HepG2 (cell line): Measurements from ENCODE around the gene CFAP210. TPM values are rescaled to one million over a fixed set of nuclear protein-coding genes. Genes with fewer than 3 reads are reported as not detected.

ENCODE experiments used
- CEBPB ChIP-seq: IDR thresholded peaks from 2 replicates; pipeline ENCODE4 v1.6.1; 2011; ENCODE audit warnings: low read depth, low read length, improper control_type of control experiment, borderline replicate concordance
- DPF2 ChIP-seq: sonication (generic); formaldehyde crosslinking; IDR thresholded peaks from 2 replicates; pipeline ENCODE4 v1.4.0; 2020; ENCODE audit warnings: mild to moderate bottlenecking, low read depth, missing genetic modification reagents, borderline replicate concordance
- HOXA7 ChIP-seq: sonication (generic); formaldehyde crosslinking; IDR thresholded peaks from 2 replicates; pipeline ENCODE4 v1.8.1; 2022; ENCODE audit warnings: mild to moderate bottlenecking, missing genetic modification reagents, moderate library complexity
- KLF9 ChIP-seq: IDR thresholded peaks from 2 replicates; pipeline ENCODE4 v1.6.1; 2016; ENCODE audit warnings: low read depth
- NCOA1 ChIP-seq: sonication (generic); formaldehyde crosslinking; IDR thresholded peaks from 2 replicates; pipeline ENCODE4 v1.9.0; 2021; ENCODE audit warnings: missing genetic modification reagents
- NFIC ChIP-seq: IDR thresholded peaks from 2 replicates; pipeline ENCODE4 v1.6.1; 2012; ENCODE audit warnings: mild to moderate bottlenecking, low read length, inconsistent platforms
- POLR2AphosphoS2 ChIP-seq: IDR thresholded peaks from 2 replicates; pipeline ENCODE4 v1.6.1; 2011; ENCODE audit warnings: low read depth, low read length, improper control_type of control experiment
- POLR2AphosphoS5 ChIP-seq: IDR thresholded peaks from 2 replicates; pipeline ENCODE4 v1.6.1; 2012; ENCODE audit warnings: low read depth, low read length
- RFX3 ChIP-seq: IDR thresholded peaks from 2 replicates; pipeline ENCODE4 v1.6.1; 2016; ENCODE audit warnings: missing biosample characterization, missing genetic modification reagents
- TP53 ChIP-seq: sonication (generic); formaldehyde crosslinking; conservative IDR thresholded peaks from 2 replicates; pipeline ENCODE4 v1.4.0; 2020; ENCODE audit warnings: missing genetic modification reagents
- U2AF1 ChIP-seq: fragments of 200-400 bp; formaldehyde crosslinking; optimal IDR thresholded peaks from 2 replicates; pipeline ENCODE3; 2017; ENCODE audit warnings: mild to moderate bottlenecking, low read depth, low read length
- ZBTB38 ChIP-seq: sonication (generic); formaldehyde crosslinking; IDR thresholded peaks from 2 replicates; pipeline ENCODE4 v1.5.1; 2020; ENCODE audit warnings: mild to moderate bottlenecking, missing genetic modification reagents
- ZBTB7A ChIP-seq: sonication (generic); formaldehyde crosslinking; IDR thresholded peaks from 2 replicates; pipeline ENCODE4 v1.8.0; 2022; ENCODE audit warnings: mild to moderate bottlenecking, missing genetic modification reagents
- ZNF547 ChIP-seq: sonication (generic); formaldehyde crosslinking; IDR thresholded peaks from 2 replicates; pipeline ENCODE4 v1.5.1; 2020; ENCODE audit warnings: mild to moderate bottlenecking, missing genetic modification reagents
- ZNF562 ChIP-seq: sonication (generic); formaldehyde crosslinking; IDR thresholded peaks from 2 replicates; pipeline ENCODE4 v1.8.0; 2022; ENCODE audit warnings: missing genetic modification reagents, borderline replicate concordance
- ZNF678 ChIP-seq: sonication (generic); formaldehyde crosslinking; IDR thresholded peaks from 2 replicates; pipeline ENCODE4 v1.4.0; 2020; ENCODE audit warnings: mild to moderate bottlenecking, missing genetic modification reagents
- ZNF724P ChIP-seq: sonication (generic); formaldehyde crosslinking; IDR thresholded peaks from 2 replicates; pipeline ENCODE4 v1.8.0; 2022; ENCODE audit warnings: missing genetic modification reagents, borderline replicate concordance
- ZNF782 ChIP-seq: sonication (generic); formaldehyde crosslinking; IDR thresholded peaks from 2 replicates; pipeline ENCODE4 v1.4.0; 2020; ENCODE audit warnings: missing genetic modification reagents, mild to moderate bottlenecking, borderline replicate concordance
- polyA plus RNA-seq, 8 experiments: library from polyadenylated mRNA; depleted of rRNA in 3 of 8; stranded (reverse) in 7 of 8; unstranded in 1 of 8; fragments of >200 nt; fragmentation: Illumina TruSeq in 4 of 8; extraction: Trizol in 4 of 8; gene quantifications; 2 replicates each; pipeline versions ENCODE4 v1.2.1 to v1.2.3, GENCODE V29; 2011 to 2016; ENCODE audit warnings: low read depth in 4 of 8, missing spikeins in 1 of 8, mixed read lengths in 1 of 8; ENCODE audit not compliant: insufficient read depth in 1 of 8
- total RNA-seq, 5 experiments: library from RNA; depleted of rRNA; stranded (reverse); fragments of >200 nt; fragmentation: Illumina TruSeq; extraction: Trizol; gene quantifications; 2 replicates each; pipeline ENCODE4 v1.2.3, GENCODE V29; 2016; ENCODE audit warnings: low read depth in 1 of 5
- TF ChIP-seq, protein P1 (sequence below): sonication (generic); formaldehyde crosslinking; IDR thresholded peaks from 2 replicates; pipeline ENCODE4 v1.4.0; 2020; ENCODE audit warnings: missing genetic modification reagents
- TF ChIP-seq, protein P2 (sequence below): sonication (generic); formaldehyde crosslinking; IDR thresholded peaks from 2 replicates; pipeline ENCODE4 v1.5.0; 2020; ENCODE audit warnings: mild to moderate bottlenecking, missing genetic modification reagents
- TF ChIP-seq, protein P3 (sequence below): sonication (generic); formaldehyde crosslinking; IDR thresholded peaks from 2 replicates; pipeline ENCODE4 v1.8.0; 2022; ENCODE audit warnings: mild to moderate bottlenecking, missing genetic modification reagents; ENCODE audit not compliant: insufficient replicate concordance
- TF ChIP-seq, protein P4 (sequence below): sonication (generic); formaldehyde crosslinking; IDR thresholded peaks from 2 replicates; pipeline ENCODE4 v1.8.1; 2023; ENCODE audit warnings: missing genetic modification reagents, mild to moderate bottlenecking, borderline replicate concordance

The CFAP210 gene
- total and polyA plus RNA-seq, 2 of the 13 experiments (the other 11 are each of a cell fraction or from before 2014, with no cell fraction given): 0.18 TPM; not detected in 1

DNA sequence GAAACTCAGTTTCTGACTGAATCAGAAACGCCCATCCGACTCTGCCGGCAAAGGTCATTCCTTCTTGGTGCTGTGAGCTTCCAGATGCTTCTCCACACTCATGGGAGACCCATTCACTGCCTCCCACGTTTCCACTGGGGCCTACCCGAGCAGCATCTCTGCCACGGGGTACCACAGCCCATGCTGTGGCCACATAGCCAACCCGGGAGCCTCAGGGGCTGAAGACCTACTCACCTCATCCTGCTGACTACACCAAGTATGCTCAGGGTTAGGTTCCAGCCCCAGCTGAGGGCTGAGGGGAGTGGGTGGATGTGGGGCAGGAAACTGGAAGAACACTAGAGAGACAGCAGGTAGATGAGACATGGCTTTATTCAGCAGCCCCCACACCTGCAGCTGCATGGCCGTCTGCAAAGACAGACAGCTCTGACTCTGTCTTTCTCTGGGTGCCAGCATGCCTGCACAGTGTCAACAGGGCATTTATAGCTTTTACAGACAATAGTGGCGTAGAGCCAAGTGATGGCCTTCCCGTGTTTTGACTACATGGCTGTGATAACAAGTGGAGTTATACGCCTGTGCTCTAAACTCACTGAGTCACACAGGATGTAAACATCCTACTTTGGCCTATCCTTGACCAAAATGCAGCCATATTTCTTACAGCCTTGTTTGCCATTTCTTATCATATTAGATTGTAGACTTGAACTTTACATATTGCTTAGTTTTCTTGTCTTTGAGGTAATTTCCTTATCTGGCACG is 22.9 kb upstream of the CFAP210 start (continued):
- TF ChIP-seq, protein P1, sequence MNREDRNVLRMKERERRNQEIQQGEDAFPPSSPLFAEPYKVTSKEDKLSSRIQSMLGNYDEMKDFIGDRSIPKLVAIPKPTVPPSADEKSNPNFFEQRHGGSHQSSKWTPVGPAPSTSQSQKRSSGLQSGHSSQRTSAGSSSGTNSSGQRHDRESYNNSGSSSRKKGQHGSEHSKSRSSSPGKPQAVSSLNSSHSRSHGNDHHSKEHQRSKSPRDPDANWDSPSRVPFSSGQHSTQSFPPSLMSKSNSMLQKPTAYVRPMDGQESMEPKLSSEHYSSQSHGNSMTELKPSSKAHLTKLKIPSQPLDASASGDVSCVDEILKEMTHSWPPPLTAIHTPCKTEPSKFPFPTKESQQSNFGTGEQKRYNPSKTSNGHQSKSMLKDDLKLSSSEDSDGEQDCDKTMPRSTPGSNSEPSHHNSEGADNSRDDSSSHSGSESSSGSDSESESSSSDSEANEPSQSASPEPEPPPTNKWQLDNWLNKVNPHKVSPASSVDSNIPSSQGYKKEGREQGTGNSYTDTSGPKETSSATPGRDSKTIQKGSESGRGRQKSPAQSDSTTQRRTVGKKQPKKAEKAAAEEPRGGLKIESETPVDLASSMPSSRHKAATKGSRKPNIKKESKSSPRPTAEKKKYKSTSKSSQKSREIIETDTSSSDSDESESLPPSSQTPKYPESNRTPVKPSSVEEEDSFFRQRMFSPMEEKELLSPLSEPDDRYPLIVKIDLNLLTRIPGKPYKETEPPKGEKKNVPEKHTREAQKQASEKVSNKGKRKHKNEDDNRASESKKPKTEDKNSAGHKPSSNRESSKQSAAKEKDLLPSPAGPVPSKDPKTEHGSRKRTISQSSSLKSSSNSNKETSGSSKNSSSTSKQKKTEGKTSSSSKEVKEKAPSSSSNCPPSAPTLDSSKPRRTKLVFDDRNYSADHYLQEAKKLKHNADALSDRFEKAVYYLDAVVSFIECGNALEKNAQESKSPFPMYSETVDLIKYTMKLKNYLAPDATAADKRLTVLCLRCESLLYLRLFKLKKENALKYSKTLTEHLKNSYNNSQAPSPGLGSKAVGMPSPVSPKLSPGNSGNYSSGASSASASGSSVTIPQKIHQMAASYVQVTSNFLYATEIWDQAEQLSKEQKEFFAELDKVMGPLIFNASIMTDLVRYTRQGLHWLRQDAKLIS (CRISPR knock-in tag): no peak
- peak; percentile 55; the same call in 1 of the 2 replicates for TF ChIP-seq ZNF547 (CRISPR knock-in tag)
- TF ChIP-seq, protein P2, sequence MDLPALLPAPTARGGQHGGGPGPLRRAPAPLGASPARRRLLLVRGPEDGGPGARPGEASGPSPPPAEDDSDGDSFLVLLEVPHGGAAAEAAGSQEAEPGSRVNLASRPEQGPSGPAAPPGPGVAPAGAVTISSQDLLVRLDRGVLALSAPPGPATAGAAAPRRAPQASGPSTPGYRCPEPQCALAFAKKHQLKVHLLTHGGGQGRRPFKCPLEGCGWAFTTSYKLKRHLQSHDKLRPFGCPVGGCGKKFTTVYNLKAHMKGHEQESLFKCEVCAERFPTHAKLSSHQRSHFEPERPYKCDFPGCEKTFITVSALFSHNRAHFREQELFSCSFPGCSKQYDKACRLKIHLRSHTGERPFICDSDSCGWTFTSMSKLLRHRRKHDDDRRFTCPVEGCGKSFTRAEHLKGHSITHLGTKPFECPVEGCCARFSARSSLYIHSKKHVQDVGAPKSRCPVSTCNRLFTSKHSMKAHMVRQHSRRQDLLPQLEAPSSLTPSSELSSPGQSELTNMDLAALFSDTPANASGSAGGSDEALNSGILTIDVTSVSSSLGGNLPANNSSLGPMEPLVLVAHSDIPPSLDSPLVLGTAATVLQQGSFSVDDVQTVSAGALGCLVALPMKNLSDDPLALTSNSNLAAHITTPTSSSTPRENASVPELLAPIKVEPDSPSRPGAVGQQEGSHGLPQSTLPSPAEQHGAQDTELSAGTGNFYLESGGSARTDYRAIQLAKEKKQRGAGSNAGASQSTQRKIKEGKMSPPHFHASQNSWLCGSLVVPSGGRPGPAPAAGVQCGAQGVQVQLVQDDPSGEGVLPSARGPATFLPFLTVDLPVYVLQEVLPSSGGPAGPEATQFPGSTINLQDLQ (CRISPR knock-in tag): 0 out of 2 replicates have a peak, but pooled peaks have one; percentile 69
- TF ChIP-seq NFIC: peak; percentile 87
- peak; percentile 58; the same call in 1 of the 2 replicates for TF ChIP-seq DPF2
- no peak for TF ChIP-seq U2AF1
- no peak for TF ChIP-seq NCOA1 (CRISPR knock-in tag)
- no peak for TF ChIP-seq ZNF724P (CRISPR knock-in tag)
- TF ChIP-seq POLR2AphosphoS5: no peak
- TF ChIP-seq TP53 (CRISPR knock-in tag): no peak
- TF ChIP-seq RFX3: no peak
- TF ChIP-seq CEBPB: no peak
- TF ChIP-seq ZBTB7A (CRISPR knock-in tag): no peak
- TF ChIP-seq ZBTB38 (CRISPR knock-in tag): peak; percentile 72
- no peak for TF ChIP-seq ZNF562 (CRISPR knock-in tag)
- no peak for TF ChIP-seq KLF9
- TF ChIP-seq, protein P3, sequence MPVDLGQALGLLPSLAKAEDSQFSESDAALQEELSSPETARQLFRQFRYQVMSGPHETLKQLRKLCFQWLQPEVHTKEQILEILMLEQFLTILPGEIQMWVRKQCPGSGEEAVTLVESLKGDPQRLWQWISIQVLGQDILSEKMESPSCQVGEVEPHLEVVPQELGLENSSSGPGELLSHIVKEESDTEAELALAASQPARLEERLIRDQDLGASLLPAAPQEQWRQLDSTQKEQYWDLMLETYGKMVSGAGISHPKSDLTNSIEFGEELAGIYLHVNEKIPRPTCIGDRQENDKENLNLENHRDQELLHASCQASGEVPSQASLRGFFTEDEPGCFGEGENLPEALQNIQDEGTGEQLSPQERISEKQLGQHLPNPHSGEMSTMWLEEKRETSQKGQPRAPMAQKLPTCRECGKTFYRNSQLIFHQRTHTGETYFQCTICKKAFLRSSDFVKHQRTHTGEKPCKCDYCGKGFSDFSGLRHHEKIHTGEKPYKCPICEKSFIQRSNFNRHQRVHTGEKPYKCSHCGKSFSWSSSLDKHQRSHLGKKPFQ (CRISPR knock-in tag): no peak
- TF ChIP-seq HOXA7 (CRISPR knock-in tag): no peak
- no peak for TF ChIP-seq POLR2AphosphoS2
- TF ChIP-seq, protein P4, sequence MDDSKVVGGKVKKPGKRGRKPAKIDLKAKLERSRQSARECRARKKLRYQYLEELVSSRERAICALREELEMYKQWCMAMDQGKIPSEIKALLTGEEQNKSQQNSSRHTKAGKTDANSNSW (CRISPR knock-in tag): no peak
- TF ChIP-seq ZNF782: no peak
- no peak for TF ChIP-seq ZNF678 (CRISPR knock-in tag)
